HEK293 (cell line): ENCODE data around the gene XPO4.
"Not testable (repeated sequence)": the region's sequence is repeated elsewhere in the genome, so short reads cannot be mapped to it uniquely, and the experiment has no call there.

Experiments
- CTCF ChIA-PET: fragments of 350-600 bp; formaldehyde crosslinking; extraction: SDS; loops from one replicate; lab custom pipeline; 2021; ENCODE audit warnings: antibody characterized with exemption; lab: Yijun Ruan, JAX
- POLR2A ChIA-PET: fragments of 300-600 bp; formaldehyde crosslinking; extraction: SDS; loops from one replicate; lab custom pipeline; 2020; ENCODE audit warnings: antibody characterized with exemption, inconsistent platforms; lab: Yijun Ruan, JAX
- H3K27ac ChIP-seq: fragments of 200-500 bp; sonication (Bioruptor generic); 2 replicates; pipeline ENCODE4 v1.5.1; 2014; ENCODE audit warnings: low read depth, low read length, control low read depth, inconsistent platforms; ENCODE audit errors: extremely low read depth
- H3K36me3 ChIP-seq, 2 experiments: fragments of 200-500 bp in 1 of 2; sonication (Bioruptor generic) in 1 of 2; 1 replicate in 1 of 2; 2 replicates in 1 of 2; pipeline ENCODE4 v1.5.1; 2014 to 2017; ENCODE audit warnings: inconsistent platforms in 2 of 2, low read length in 2 of 2; ENCODE audit not compliant: control insufficient read depth in 2 of 2, insufficient read depth in 1 of 2
- H3K4me1 ChIP-seq: fragments of 200-500 bp; sonication (Bioruptor generic); 2 replicates; pipeline ENCODE4 v1.5.1; 2014; ENCODE audit warnings: mild to moderate bottlenecking, low read length, inconsistent platforms; ENCODE audit not compliant: control insufficient read depth, insufficient read depth
- H3K4me3 ChIP-seq: 2 replicates; pipeline ENCODE4 v1.5.1; 2011; ENCODE audit warnings: low read depth, mild to moderate bottlenecking, control low read depth, low read length, moderate library complexity
- H3K9me3 ChIP-seq: fragments of 200-500 bp; sonication (Bioruptor generic); 2 replicates; pipeline ENCODE4 v1.5.1; 2014; ENCODE audit warnings: low read depth, low read length, inconsistent platforms; ENCODE audit not compliant: control insufficient read depth, insufficient read depth
- ZNF114 ChIP-seq: fragments of 450-650 bp; formaldehyde crosslinking; IDR thresholded peaks from 2 replicates; pipeline ENCODE4 v1.5.0; 2017; ENCODE audit warnings: missing biosample characterization, missing genetic modification characterization
- ZNF140 ChIP-seq: fragments of 450-650 bp; formaldehyde crosslinking; IDR thresholded peaks from 2 replicates; pipeline ENCODE4 v1.5.1; 2016; ENCODE audit warnings: missing biosample characterization, missing genetic modification characterization
- ZNF146 ChIP-seq: fragments of 450-650 bp; formaldehyde crosslinking; IDR thresholded peaks from 2 replicates; pipeline ENCODE4 v1.5.1; 2016; ENCODE audit warnings: missing biosample characterization, missing genetic modification characterization
- ZNF211 ChIP-seq: fragments of 450-650 bp; formaldehyde crosslinking; IDR thresholded peaks from 2 replicates; pipeline ENCODE4 v1.5.1; 2016; ENCODE audit warnings: low read depth, missing biosample characterization, missing genetic modification characterization
- ZNF280D ChIP-seq: fragments of 450-650 bp; formaldehyde crosslinking; IDR thresholded peaks from 2 replicates; pipeline ENCODE4 v1.5.1; 2016; ENCODE audit warnings: missing biosample characterization, missing genetic modification characterization
- ZNF837 ChIP-seq: fragments of 450-650 bp; formaldehyde crosslinking; IDR thresholded peaks from 2 replicates; pipeline ENCODE4 v1.5.1; 2016; ENCODE audit warnings: missing biosample characterization, missing genetic modification characterization
- TF ChIP-seq, protein P1 (sequence below): fragments of 450-650 bp; formaldehyde crosslinking; IDR thresholded peaks from 2 replicates; pipeline ENCODE4 v1.5.1; 2017; ENCODE audit warnings: missing biosample characterization, missing genetic modification characterization
- TF ChIP-seq, protein P2 (sequence below): fragments of 450-650 bp; formaldehyde crosslinking; IDR thresholded peaks from 2 replicates; pipeline ENCODE4 v1.5.1; 2017; ENCODE audit warnings: missing biosample characterization, missing genetic modification characterization
- TF ChIP-seq, protein P3 (sequence below): fragments of 450-650 bp; formaldehyde crosslinking; IDR thresholded peaks from 2 replicates; pipeline ENCODE4 v1.5.1; 2017; ENCODE audit warnings: missing biosample characterization, missing genetic modification characterization
- TF ChIP-seq, protein P4 (sequence below): fragments of 450-650 bp; formaldehyde crosslinking; IDR thresholded peaks from 2 replicates; pipeline ENCODE4 v1.5.1; 2016; ENCODE audit warnings: missing biosample characterization, missing genetic modification characterization

XPO4 gene

DNA sequence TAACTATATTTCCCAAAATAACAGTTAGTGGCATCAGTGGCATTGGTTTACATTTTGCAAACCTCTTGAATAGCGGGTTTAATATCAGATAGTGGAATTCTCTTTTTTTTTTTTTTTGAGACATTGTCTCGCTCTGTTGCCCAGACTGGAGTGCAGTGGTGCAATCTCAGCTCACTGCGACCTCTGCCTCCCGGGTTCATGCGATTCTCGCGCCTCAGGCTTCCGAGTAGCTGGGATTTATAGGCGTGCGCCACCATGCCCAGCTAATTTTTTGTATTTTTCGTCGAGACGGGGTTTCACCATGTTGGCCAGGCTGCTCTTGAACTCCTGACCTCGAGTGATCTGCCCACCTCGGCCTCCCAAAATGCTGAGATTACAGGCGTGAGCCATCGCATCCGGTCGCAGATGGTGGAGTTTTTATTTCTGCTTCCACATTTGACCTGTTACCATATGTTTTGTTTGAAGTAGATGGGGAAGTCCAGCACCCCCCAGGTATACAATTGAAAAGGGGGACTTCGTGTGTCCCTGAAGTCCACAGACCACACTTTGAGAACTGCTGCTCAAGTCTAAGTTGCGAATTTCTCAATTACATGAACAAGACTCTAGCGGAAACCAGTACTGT is 40.5 kb upstream of the XPO4 start:
- no peak overlapping the region for H3K27ac ChIP-seq
- TF ChIP-seq ZNF140 (no peak), ZNF837 (tag by site-specific recombination) (no peak), ZNF280D (tag by site-specific recombination) (no peak), ZNF114 (tag by site-specific recombination) (no peak), ZNF211 (tag by site-specific recombination) (no peak)
- TF ChIP-seq, protein P1, sequence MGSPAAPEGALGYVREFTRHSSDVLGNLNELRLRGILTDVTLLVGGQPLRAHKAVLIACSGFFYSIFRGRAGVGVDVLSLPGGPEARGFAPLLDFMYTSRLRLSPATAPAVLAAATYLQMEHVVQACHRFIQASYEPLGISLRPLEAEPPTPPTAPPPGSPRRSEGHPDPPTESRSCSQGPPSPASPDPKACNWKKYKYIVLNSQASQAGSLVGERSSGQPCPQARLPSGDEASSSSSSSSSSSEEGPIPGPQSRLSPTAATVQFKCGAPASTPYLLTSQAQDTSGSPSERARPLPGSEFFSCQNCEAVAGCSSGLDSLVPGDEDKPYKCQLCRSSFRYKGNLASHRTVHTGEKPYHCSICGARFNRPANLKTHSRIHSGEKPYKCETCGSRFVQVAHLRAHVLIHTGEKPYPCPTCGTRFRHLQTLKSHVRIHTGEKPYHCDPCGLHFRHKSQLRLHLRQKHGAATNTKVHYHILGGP, result no peak
- TF ChIP-seq, protein P2, sequence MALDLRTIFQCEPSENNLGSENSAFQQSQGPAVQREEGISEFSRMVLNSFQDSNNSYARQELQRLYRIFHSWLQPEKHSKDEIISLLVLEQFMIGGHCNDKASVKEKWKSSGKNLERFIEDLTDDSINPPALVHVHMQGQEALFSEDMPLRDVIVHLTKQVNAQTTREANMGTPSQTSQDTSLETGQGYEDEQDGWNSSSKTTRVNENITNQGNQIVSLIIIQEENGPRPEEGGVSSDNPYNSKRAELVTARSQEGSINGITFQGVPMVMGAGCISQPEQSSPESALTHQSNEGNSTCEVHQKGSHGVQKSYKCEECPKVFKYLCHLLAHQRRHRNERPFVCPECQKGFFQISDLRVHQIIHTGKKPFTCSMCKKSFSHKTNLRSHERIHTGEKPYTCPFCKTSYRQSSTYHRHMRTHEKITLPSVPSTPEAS (tag by site-specific recombination), result no peak
- TF ChIP-seq, all 188 proteins: peak for 0
- H3K4me1 ChIP-seq, result peaks cover 3% of the 10 kb centered on the region; the same call in 1 of the 2 replicates
- H3K36me3 ChIP-seq, result no peaks in the 10 kb centered on the region
- ChIA-PET POLR2A (interaction anchor here (2.0 kb wide), 1 partner anchor 233 kb away, joined by 7 read pairs; the partner anchor contains the start of genes MRPL57 and SKA3), CTCF (interaction anchor here (0.6 to 1.6 kb wide), 12 partner anchors 8 to 537 kb away, joined by 3 to 10 read pairs (median 4); no protein-coding TSS in a partner anchor)
- no peak overlapping the region for H3K4me3 ChIP-seq
- no peaks in the 10 kb centered on the region for H3K9me3 ChIP-seq

DNA sequence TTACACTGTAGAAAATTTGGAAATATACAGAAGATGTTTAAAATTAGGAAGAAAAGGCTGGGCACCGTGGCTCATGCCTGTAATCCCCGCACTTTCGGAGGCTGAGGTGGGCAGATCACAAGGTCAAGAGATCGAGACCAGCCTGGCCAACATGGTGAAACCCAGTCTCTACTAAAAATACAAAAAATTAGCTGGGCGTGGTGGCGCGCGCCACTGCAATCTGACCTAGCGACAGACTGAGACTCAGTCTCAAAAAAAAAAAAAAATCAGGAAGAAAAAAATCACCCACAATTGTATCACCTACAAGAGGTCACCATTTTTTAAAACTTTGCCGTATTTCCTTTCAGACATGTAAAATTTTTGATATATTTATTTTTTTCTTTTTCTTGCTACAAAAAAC is 38.0 kb upstream of the XPO4 start:
- H3K4me3 ChIP-seq, H3K9me3 ChIP-seq, H3K4me1 ChIP-seq, H3K36me3 ChIP-seq, POLR2A ChIA-PET, CTCF ChIA-PET, H3K27ac ChIP-seq: not testable (repeated sequence)

DNA sequence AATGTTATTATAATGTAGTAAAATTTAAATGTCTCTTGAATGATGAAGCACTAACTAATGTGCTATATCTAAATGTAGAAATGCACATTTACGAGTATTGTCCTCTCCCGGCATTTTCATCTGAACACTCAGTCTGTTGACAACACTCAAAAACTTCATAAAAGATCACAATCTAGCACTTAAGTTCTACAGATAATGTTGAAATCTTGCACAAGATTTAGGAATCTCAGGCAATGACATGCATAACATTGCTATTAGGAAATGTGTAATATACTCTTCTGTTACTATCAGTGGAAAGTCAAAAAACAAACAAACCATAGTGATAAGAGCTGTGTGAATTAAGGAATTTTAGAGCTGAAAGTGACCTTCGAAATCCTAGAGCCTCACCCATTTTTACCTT is 37.5 kb upstream of the XPO4 start:
- TF ChIP-seq ZNF146 (tag by site-specific recombination), result no peak
- TF ChIP-seq, protein P3, sequence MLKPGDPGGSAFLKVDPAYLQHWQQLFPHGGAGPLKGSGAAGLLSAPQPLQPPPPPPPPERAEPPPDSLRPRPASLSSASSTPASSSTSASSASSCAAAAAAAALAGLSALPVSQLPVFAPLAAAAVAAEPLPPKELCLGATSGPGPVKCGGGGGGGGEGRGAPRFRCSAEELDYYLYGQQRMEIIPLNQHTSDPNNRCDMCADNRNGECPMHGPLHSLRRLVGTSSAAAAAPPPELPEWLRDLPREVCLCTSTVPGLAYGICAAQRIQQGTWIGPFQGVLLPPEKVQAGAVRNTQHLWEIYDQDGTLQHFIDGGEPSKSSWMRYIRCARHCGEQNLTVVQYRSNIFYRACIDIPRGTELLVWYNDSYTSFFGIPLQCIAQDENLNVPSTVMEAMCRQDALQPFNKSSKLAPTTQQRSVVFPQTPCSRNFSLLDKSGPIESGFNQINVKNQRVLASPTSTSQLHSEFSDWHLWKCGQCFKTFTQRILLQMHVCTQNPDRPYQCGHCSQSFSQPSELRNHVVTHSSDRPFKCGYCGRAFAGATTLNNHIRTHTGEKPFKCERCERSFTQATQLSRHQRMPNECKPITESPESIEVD (tag by site-specific recombination), result peak; percentile 37; the same call in 1 of the 2 replicates
- TF ChIP-seq, protein P4, sequence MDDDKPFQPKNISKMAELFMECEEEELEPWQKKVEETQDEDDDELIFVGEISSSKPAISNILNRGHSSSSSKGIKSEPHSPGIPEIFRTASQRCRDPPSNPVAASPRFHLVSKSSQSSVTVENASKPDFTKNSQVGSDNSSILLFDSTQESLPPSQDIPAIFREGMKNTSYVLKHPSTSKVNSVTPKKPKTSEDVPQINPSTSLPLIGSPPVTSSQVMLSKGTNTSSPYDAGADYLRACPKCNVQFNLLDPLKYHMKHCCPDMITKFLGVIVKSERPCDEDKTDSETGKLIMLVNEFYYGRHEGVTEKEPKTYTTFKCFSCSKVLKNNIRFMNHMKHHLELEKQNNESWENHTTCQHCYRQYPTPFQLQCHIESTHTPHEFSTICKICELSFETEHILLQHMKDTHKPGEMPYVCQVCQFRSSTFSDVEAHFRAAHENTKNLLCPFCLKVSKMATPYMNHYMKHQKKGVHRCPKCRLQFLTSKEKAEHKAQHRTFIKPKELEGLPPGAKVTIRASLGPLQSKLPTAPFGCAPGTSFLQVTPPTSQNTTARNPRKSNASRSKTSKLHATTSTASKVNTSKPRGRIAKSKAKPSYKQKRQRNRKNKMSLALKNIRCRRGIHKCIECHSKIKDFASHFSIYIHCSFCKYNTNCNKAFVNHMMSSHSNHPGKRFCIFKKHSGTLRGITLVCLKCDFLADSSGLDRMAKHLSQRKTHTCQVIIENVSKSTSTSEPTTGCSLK (tag by site-specific recombination), result no peak
- CTCF ChIA-PET, result no interaction called here
- Histone ChIP-seq H3K4me3 (no peak overlapping the region), H3K27ac (no peak overlapping the region), H3K9me3 (no peaks in the 10 kb centered on the region), H3K4me1 (peaks cover 3% of the 10 kb centered on the region; the same call in 1 of the 2 replicates), H3K36me3 (no peaks in the 10 kb centered on the region)
- POLR2A ChIA-PET, result no interaction called here
